ENCODE data around the gene MED22. TPM values are rescaled to one million over a fixed set of nuclear protein-coding genes. Genes with fewer than 3 reads are reported as not detected.

Gene MED22
- polyA plus RNA-seq, 3 donors, result 6.8 to 27.7 (median 9.6) TPM

DNA sequence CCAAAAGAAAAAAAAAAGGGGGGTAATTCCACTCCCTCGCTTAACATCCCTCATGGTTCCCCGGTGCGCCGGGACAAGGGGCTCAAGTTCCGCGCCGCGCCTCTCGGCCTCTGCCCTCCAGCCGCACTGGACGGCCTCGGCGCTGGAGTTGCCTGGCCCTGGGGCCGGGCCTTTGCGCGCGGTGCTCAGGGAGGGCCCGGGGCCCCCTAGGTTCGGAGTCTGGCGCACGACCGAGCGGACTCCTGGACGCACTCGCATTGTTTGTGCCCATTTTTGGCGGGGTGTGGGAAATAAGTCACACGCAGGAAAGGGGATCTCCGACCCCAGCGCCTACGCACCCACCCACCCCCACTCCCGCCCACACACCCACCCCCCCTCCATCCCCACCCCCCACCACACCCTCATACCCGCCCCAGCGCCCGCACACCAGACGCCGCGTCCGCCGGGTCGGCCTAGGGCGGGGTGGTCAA lies 381 bp downstream of the MED22 start:
- Histone ChIP-seq H2AFZ (ENCODE audit: insufficient read depth, low read depth, low read length, poor library complexity, severe bottlenecking) (peak overlapping the region; percentile 99), H3K4me3 (replicated peaks in 1 of 3; ENCODE audit: low read depth in 2 of 3, low read length in 3 of 3) (peak overlapping the region; percentile 92 to 100 (median 96)), H3K4me1 (ENCODE audit: control insufficient read depth in 1 of 2, insufficient read depth in 2 of 2, low read length in 2 of 2) (peaks cover 26 to 35% of the 10 kb centered on the region in 2 donors), H3K27me3 (ENCODE audit: control insufficient read depth in 2 of 2, insufficient read depth in 2 of 2, low read length in 2 of 2) (no peaks in the 10 kb centered on the region), H3K9me3 (replicated peaks in 1 of 2; ENCODE audit: control insufficient read depth in 1 of 2, insufficient read depth in 1 of 2, low read length in 2 of 2) (no peaks in the 10 kb centered on the region), H3K79me2 (ENCODE audit: insufficient read depth, low read length) (peaks cover 42% of the 10 kb centered on the region), H3K27ac (ENCODE audit: low read depth in 1 of 2, low read length in 2 of 2) (peak overlapping the region; percentile 87 to 98), H3K9ac (ENCODE audit: insufficient read depth, low read length, poor library complexity, severe bottlenecking) (peak overlapping the region; percentile 99), H4K20me1 (ENCODE audit: insufficient read depth, low read length) (peaks cover 56% of the 10 kb centered on the region), H3K36me3 (replicated peaks in 1 of 2; ENCODE audit: control insufficient read depth in 1 of 2, insufficient read depth in 2 of 2, low read length in 2 of 2) (peaks cover 74 to 76% of the 10 kb centered on the region in 2 donors), H3K4me2 (replicated peaks; ENCODE audit: extremely low read depth, low read length, poor library complexity, severe bottlenecking) (peak overlapping the region; percentile 97)
- intact Hi-C loops (cut with micrococcal nuclease), result no loop called here
- Mint-ChIP-seq H3K9me3 (peaks cover 0 to 6% (median 0%) of the 10 kb centered on the region in 7 donors), H3K27me3 (ENCODE audit: low read depth in 3 of 3) (no peaks in the 10 kb centered on the region), H3K4me1 (peaks cover 30% of the 10 kb centered on the region), H3K4me3 (peak overlapping the region; percentile 92 to 96), H3K36me3 (peaks cover 68 to 77% of the 10 kb centered on the region in 2 donors), H3K27ac (peak overlapping the region in 5 of 7 donors; percentile 90 to 96 (median 95))
- DNase-seq, result peak in 1 of 3 donors; percentile 40
- WGBS (ENCODE audit: insufficient coverage), result 0% methylated on average over 14 of the region's 41 CpGs
- TF ChIP-seq, protein P1, sequence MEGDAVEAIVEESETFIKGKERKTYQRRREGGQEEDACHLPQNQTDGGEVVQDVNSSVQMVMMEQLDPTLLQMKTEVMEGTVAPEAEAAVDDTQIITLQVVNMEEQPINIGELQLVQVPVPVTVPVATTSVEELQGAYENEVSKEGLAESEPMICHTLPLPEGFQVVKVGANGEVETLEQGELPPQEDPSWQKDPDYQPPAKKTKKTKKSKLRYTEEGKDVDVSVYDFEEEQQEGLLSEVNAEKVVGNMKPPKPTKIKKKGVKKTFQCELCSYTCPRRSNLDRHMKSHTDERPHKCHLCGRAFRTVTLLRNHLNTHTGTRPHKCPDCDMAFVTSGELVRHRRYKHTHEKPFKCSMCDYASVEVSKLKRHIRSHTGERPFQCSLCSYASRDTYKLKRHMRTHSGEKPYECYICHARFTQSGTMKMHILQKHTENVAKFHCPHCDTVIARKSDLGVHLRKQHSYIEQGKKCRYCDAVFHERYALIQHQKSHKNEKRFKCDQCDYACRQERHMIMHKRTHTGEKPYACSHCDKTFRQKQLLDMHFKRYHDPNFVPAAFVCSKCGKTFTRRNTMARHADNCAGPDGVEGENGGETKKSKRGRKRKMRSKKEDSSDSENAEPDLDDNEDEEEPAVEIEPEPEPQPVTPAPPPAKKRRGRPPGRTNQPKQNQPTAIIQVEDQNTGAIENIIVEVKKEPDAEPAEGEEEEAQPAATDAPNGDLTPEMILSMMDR (IDR thresholded peaks at IDR 0.05), result no peak

DNA sequence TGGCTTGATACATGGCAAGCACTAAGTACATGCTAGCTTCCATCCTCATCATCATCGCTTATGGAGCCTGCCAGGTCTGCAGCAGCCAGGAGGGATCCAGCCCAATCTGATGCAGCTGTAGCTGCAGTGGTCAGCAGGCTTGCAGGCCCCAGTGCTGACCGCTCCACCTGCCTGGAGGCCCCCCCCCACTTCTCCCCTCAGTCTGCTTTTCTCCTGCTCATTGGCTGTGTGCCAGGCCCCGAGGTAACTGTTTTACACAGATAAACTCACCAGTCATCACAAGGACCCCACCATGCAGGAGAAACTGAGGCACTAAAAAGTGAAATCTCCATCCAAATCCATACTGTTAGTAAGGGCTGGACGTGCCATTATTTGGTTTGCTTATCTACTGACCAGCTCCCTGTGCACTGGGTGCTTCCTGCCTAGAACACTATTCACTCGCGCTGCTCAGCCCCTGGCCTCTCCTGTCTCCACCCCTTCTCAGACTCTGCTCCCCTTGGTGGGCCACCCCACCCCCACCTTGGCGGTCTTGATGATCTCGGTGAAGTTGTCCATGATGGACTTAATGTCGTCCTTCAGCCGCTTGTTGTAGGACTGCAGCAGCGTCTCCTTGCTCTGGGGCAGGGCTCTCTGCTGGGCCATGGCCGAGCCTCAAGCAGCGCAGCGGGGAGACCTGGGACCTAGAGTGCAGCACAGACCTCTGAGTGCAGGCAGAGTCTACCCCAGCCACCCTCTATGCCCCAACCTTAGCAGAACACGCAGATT lies 1.7 kb downstream of the MED22 start:
- Histone ChIP-seq H3K27ac (ENCODE audit: low read depth in 1 of 2, low read length in 2 of 2) (peak overlapping the region in 1 of 2 donors; percentile 69), H3K9ac (ENCODE audit: insufficient read depth, low read length, poor library complexity, severe bottlenecking) (peak overlapping the region; percentile 99), H2AFZ (ENCODE audit: insufficient read depth, low read depth, low read length, poor library complexity, severe bottlenecking) (no peak overlapping the region), H4K20me1 (ENCODE audit: insufficient read depth, low read length) (peaks cover 44% of the 10 kb centered on the region), H3K4me2 (replicated peaks; ENCODE audit: extremely low read depth, low read length, poor library complexity, severe bottlenecking) (peak overlapping the region; percentile 97), H3K36me3 (replicated peaks in 1 of 2; ENCODE audit: control insufficient read depth in 1 of 2, insufficient read depth in 2 of 2, low read length in 2 of 2) (peaks cover 61 to 65% of the 10 kb centered on the region in 2 donors), H3K9me3 (replicated peaks in 1 of 2; ENCODE audit: control insufficient read depth in 1 of 2, insufficient read depth in 1 of 2, low read length in 2 of 2) (no peaks in the 10 kb centered on the region), H3K4me1 (ENCODE audit: control insufficient read depth in 1 of 2, insufficient read depth in 2 of 2, low read length in 2 of 2) (peaks cover 40 to 49% of the 10 kb centered on the region in 2 donors), H3K27me3 (ENCODE audit: control insufficient read depth in 2 of 2, insufficient read depth in 2 of 2, low read length in 2 of 2) (no peaks in the 10 kb centered on the region), H3K79me2 (ENCODE audit: insufficient read depth, low read length) (peaks cover 47% of the 10 kb centered on the region), H3K4me3 (replicated peaks in 1 of 3; ENCODE audit: low read depth in 2 of 3, low read length in 3 of 3) (peak overlapping the region in 2 of 3 experiments; percentile 96 to 100)
- TF ChIP-seq, protein P1 (IDR thresholded peaks at IDR 0.05), result no peak
- H3K36me3 Mint-ChIP-seq, result peaks cover 58 to 70% of the 10 kb centered on the region in 2 donors
- no peaks in the 10 kb centered on the region for H3K27me3 Mint-ChIP-seq (ENCODE audit: low read depth in 3 of 3)
- intact Hi-C loops (cut with micrococcal nuclease), result no loop called here
- peak overlapping the region in 1 of 7 donors; percentile 54 for H3K27ac Mint-ChIP-seq
- WGBS (ENCODE audit: insufficient coverage), result 85% methylated on average over 12 of the region's 15 CpGs
- no peak for DNase-seq
- peaks cover 43% of the 10 kb centered on the region for H3K4me1 Mint-ChIP-seq
- H3K9me3 Mint-ChIP-seq, result peaks cover 0 to 6% (median 0%) of the 10 kb centered on the region in 7 donors
- H3K4me3 Mint-ChIP-seq, result peak overlapping the region; percentile 92 to 96
